Activated CD4-positive, CD25-positive, alpha-beta regulatory T cell (primary cell): ENCODE results near the gene MAP3K21.

Source experiments
- DNase-seq, 4 experiments: peaks; one replicate each; lab custom pipeline; 2025; lab: John Stamatoyannopoulos, UW

MAP3K21 gene

GRCh38 chr1:233389893-233390292 is 62.4 kb downstream of the MAP3K21 start:
- DNase-seq: no peak

- no peak for DNase-seq
Measured at GRCh38 chr1:233390842-233391737, 63.6 kb downstream of the MAP3K21 start.

- no peak for DNase-seq
Measured at GRCh38 chr1:233393084-233393840, 65.7 kb downstream of the MAP3K21 start.

GRCh38 chr1:233393926-233394680 is 66.6 kb downstream of the MAP3K21 start:
- no peak for DNase-seq

GRCh38 chr1:233394860-233395717 is 67.6 kb downstream of the MAP3K21 start:
- no peak for DNase-seq

- DNase-seq: no peak
Measured at GRCh38 chr1:233395863-233396646, 68.5 kb downstream of the MAP3K21 start.

GRCh38 chr1:233406339-233406960 is 78.9 kb downstream of the MAP3K21 start:
- DNase-seq: no peak

- no peak for DNase-seq
Measured at GRCh38 chr1:233406994-233407631, 79.6 kb downstream of the MAP3K21 start.

- no peak for DNase-seq
Measured at GRCh38 chr1:233409540-233409939, 82.0 kb downstream of the MAP3K21 start.

- DNase-seq: no peak
Measured at GRCh38 chr1:233410906-233411305, 83.4 kb downstream of the MAP3K21 start.

GRCh38 chr1:233412812-233413211 is 85.3 kb downstream of the MAP3K21 start:
- DNase-seq: no peak

- no peak for DNase-seq
Measured at GRCh38 chr1:233421293-233421692, 93.8 kb downstream of the MAP3K21 start.

GRCh38 chr1:233424779-233425178 is 97.3 kb downstream of the MAP3K21 start:
- DNase-seq: no peak

- no peak for DNase-seq
Measured at GRCh38 chr1:233427907-233428306, 100.4 kb downstream of the MAP3K21 start.

GRCh38 chr1:233431753-233432403 is 104.4 kb downstream of the MAP3K21 start:
- DNase-seq: no peak

- no peak for DNase-seq
Measured at GRCh38 chr1:233432916-233433315, 105.4 kb downstream of the MAP3K21 start.

GRCh38 chr1:233433436-233434210 is 106.1 kb downstream of the MAP3K21 start:
- DNase-seq: no peak
